Measurements from ENCODE around the gene SPEM3.

The SPEM3 gene

GRCh38 chr17:7428557-7428956 lies at the start of gene SPEM3:
Gene SPEM3 (plus strand): TSS chr17:7428857. CDS start chr17:7428903, 46 bp downstream.
- DNase-seq (ENCODE audit: low spot score) = no peak

GRCh38 chr17:7379134-7379533 lies 49.5 kb upstream of the SPEM3 start:
- no peak for DNase-seq (ENCODE audit: low spot score)

GRCh38 chr17:7380321-7380720 lies 48.3 kb upstream of the SPEM3 start:
- DNase-seq (ENCODE audit: low spot score) = no peak

GRCh38 chr17:7380855-7381683 lies 47.6 kb upstream of the SPEM3 start, which contains the start of gene TNK1:
Gene TNK1 (plus strand): TSS chr17:7381089. CDS start chr17:7382927, 1,838 bp downstream.
- peak; percentile 81 for DNase-seq (ENCODE audit: low spot score)

- no peak for DNase-seq (ENCODE audit: low spot score)
These were observed 45.8 kb upstream of the SPEM3 start for GRCh38 chr17:7382901-7383300.

- DNase-seq (ENCODE audit: low spot score) = no peak
These were observed 45.3 kb upstream of the SPEM3 start for GRCh38 chr17:7383371-7383741.

GRCh38 chr17:7383742-7384488 lies 44.7 kb upstream of the SPEM3 start:
- DNase-seq (ENCODE audit: low spot score) = no peak

GRCh38 chr17:7384489-7385081 lies 44.1 kb upstream of the SPEM3 start:
- DNase-seq (ENCODE audit: low spot score) = no peak

GRCh38 chr17:7388856-7389255 lies 39.8 kb upstream of the SPEM3 start:
- DNase-seq (ENCODE audit: low spot score) = no peak

GRCh38 chr17:7389924-7390910 lies 38.4 kb upstream of the SPEM3 start:
- no peak for DNase-seq (ENCODE audit: low spot score)

- no peak for DNase-seq (ENCODE audit: low spot score)
These were observed 37.4 kb upstream of the SPEM3 start for GRCh38 chr17:7391307-7391706.

GRCh38 chr17:7392696-7393612 lies 35.7 kb upstream of the SPEM3 start:
- DNase-seq (ENCODE audit: low spot score) = no peak

- DNase-seq (ENCODE audit: low spot score) = peak; percentile 17
These were observed 34.8 kb upstream of the SPEM3 start for GRCh38 chr17:7393613-7394451.

GRCh38 chr17:7394452-7395191 lies 34.0 kb upstream of the SPEM3 start, which contains the start of gene PLSCR3:
Gene PLSCR3 (minus strand): TSS chr17:7394525. CDS start chr17:7394110, 415 bp downstream.
- DNase-seq (ENCODE audit: low spot score) = peak; percentile 88

GRCh38 chr17:7396147-7396546 lies 32.5 kb upstream of the SPEM3 start:
- DNase-seq (ENCODE audit: low spot score) = no peak

- DNase-seq (ENCODE audit: low spot score) = no peak
These were observed 30.0 kb upstream of the SPEM3 start for GRCh38 chr17:7398612-7399011.

- peak; percentile 26 for DNase-seq (ENCODE audit: low spot score)
These were observed 25.5 kb upstream of the SPEM3 start for GRCh38 chr17:7403043-7403726.

- peak; percentile 58 for DNase-seq (ENCODE audit: low spot score)
These were observed 25.0 kb upstream of the SPEM3 start for GRCh38 chr17:7403727-7403976.
